ENCODE results near the gene RBM47. TPM values are rescaled to one million over a fixed set of nuclear protein-coding genes. Genes with fewer than 3 reads are reported as not detected.

Gene RBM47
- total and polyA plus RNA-seq, 2 experiments from 2014 or later: 35.6 to 139 TPM

DNA sequence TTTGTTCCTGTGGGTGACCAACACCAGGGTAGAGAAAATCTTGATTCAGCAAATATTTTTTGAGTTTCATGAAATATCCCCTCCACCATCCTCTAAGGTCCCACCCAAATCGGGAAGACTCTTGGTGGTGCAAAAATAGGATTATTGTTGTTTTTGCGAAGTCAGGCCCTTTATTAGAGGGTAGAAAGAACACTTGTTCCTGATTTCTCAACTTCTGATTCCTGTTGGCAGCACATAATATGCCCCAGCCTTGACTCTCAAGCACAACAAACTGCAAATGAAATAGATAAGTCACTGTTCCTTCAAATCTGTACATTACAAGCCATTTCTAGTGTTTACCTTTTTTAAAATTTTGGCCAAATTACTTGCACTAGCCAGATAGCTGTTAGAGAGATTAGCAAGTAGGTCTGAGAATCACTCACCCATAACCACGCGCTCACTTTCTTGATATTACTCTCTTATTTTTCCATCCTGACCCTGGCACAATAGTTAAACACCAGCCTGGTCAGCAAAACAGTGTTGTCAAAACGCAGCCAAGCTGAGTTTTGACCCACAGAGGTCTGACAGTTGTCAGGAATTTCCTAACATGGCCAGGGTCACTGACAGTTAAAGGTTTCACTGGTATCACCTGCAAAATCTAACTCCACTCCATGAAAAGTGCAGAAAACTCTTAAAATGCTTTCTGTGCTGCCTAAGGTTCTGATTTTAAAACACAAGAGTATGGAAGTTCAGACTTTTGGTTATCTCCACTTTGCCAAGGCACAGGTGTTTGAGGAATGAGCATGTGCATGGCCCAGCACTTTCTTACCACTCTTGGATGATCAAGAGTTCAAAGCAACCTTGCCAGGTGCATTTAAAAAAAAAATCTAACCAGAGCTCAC, 69.8 kb downstream of the RBM47 start (continued):
- TF ChIP-seq, protein P1, sequence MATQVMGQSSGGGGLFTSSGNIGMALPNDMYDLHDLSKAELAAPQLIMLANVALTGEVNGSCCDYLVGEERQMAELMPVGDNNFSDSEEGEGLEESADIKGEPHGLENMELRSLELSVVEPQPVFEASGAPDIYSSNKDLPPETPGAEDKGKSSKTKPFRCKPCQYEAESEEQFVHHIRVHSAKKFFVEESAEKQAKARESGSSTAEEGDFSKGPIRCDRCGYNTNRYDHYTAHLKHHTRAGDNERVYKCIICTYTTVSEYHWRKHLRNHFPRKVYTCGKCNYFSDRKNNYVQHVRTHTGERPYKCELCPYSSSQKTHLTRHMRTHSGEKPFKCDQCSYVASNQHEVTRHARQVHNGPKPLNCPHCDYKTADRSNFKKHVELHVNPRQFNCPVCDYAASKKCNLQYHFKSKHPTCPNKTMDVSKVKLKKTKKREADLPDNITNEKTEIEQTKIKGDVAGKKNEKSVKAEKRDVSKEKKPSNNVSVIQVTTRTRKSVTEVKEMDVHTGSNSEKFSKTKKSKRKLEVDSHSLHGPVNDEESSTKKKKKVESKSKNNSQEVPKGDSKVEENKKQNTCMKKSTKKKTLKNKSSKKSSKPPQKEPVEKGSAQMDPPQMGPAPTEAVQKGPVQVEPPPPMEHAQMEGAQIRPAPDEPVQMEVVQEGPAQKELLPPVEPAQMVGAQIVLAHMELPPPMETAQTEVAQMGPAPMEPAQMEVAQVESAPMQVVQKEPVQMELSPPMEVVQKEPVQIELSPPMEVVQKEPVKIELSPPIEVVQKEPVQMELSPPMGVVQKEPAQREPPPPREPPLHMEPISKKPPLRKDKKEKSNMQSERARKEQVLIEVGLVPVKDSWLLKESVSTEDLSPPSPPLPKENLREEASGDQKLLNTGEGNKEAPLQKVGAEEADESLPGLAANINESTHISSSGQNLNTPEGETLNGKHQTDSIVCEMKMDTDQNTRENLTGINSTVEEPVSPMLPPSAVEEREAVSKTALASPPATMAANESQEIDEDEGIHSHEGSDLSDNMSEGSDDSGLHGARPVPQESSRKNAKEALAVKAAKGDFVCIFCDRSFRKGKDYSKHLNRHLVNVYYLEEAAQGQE (IDR thresholded peaks at IDR 0.05; ENCODE audit: unreplicated experiment): no peak
- TF ChIP-seq JUNB (IDR thresholded peaks at IDR 0.05; ENCODE audit: unreplicated experiment): no peak
- no peak for TF ChIP-seq EZH2phosphoT487 (IDR thresholded peaks at IDR 0.05; ENCODE audit: unreplicated experiment)
- no peak for TF ChIP-seq NANOG (IDR thresholded peaks at IDR 0.05; ENCODE audit: borderline replicate concordance)

- Histone ChIP-seq H2AFZ (no peak overlapping the region), H3K4me2 (no peak overlapping the region), H3K4me3 (no peak overlapping the region), H3K36me3 (ENCODE audit: insufficient read depth) (no peaks in the 10 kb centered on the region), H3K9me2 (ENCODE audit: insufficient read depth) (no peaks in the 10 kb centered on the region), H3K27me3 (ENCODE audit: insufficient read depth) (no peaks in the 10 kb centered on the region), H3K4me1 (ENCODE audit: insufficient read depth) (peaks cover 22% of the 10 kb centered on the region), H3K79me2 (replicated peaks; ENCODE audit: insufficient read depth) (peaks cover 98% of the 10 kb centered on the region), H4K20me1 (replicated peaks; ENCODE audit: insufficient read depth) (peaks cover 24% of the 10 kb centered on the region), H3F3A (replicated peaks; ENCODE audit: low read depth) (0 out of 2 replicates have a peak, but pooled peaks cover 9% of the 10 kb centered on the region), H3K27ac (ENCODE audit: low read depth) (no peak overlapping the region)
- Mint-ChIP-seq H3K4me3 (no peak overlapping the region), H3K27ac (no peak overlapping the region), H3K27me3 (ENCODE audit: insufficient read depth, low read depth, poor library complexity) (peaks cover 2% of the 10 kb centered on the region), H3K36me3 (ENCODE audit: low read depth) (peaks cover 13% of the 10 kb centered on the region; the same call in 2 of the 3 replicates), H3K9me3 (no peaks in the 10 kb centered on the region), H3K4me1 (peaks cover 37% of the 10 kb centered on the region)
- ATAC-seq (no peak), DNase-seq (ENCODE audit: low spot score) (no peak)
- TF ChIP-seq NANOG (IDR thresholded peaks at IDR 0.05; ENCODE audit: borderline replicate concordance) (no peak), EZH2 (IDR thresholded peaks at IDR 0.05; ENCODE audit: low read depth, unreplicated experiment) (no peak), CREB1 (CRISPR knock-in tag; IDR thresholded peaks at IDR 0.05; ENCODE audit: low read depth) (no peak), STAT1 (IDR thresholded peaks at IDR 0.05; ENCODE audit: unreplicated experiment) (no peak), JUNB (IDR thresholded peaks at IDR 0.05; ENCODE audit: unreplicated experiment) (no peak), EZH2phosphoT487 (IDR thresholded peaks at IDR 0.05; ENCODE audit: unreplicated experiment) (no peak)
- TF ChIP-seq, protein P2, sequence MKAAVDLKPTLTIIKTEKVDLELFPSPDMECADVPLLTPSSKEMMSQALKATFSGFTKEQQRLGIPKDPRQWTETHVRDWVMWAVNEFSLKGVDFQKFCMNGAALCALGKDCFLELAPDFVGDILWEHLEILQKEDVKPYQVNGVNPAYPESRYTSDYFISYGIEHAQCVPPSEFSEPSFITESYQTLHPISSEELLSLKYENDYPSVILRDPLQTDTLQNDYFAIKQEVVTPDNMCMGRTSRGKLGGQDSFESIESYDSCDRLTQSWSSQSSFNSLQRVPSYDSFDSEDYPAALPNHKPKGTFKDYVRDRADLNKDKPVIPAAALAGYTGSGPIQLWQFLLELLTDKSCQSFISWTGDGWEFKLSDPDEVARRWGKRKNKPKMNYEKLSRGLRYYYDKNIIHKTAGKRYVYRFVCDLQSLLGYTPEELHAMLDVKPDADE (IDR thresholded peaks at IDR 0.05): no peak
- TF ChIP-seq, protein P1 (IDR thresholded peaks at IDR 0.05; ENCODE audit: unreplicated experiment): no peak
Measured at GRCh38 chr4:40557736-40558135, 71.9 kb downstream of the RBM47 start.

Measured in GM23338 (cell line).